ENCODE results near the gene TRPM1.

The TRPM1 gene

GRCh38 chr15:30963681-30964080, 137.8 kb downstream of the TRPM1 start:
- DNase-seq (ENCODE audit: low read depth), result no peak

DNA sequence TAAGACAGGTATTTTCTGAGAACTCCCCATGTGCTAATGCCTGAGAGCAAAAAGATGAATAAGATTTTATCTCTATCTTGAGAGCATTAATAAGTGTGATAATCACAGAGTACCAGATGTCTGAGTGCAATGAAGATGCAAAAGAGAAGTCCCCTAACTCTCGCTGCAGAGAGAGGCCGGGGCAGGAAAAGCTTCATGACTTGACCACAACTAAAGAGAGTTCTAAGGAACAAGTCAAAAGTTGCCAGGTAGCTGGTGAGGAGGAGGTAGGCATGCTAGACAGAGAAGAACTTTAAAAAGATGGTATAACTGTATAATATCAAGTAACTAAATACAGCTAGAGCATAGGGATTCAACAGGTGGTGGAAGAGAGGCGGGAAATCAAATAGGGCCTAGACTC, 138.9 kb downstream of the TRPM1 start:
- no peak for DNase-seq (ENCODE audit: low read depth)

- no peak for DNase-seq (ENCODE audit: low read depth)
These were observed 139.4 kb downstream of the TRPM1 start for GRCh38 chr15:30962079-30962478.

- no peak for DNase-seq (ENCODE audit: low read depth)
These were observed 143.3 kb downstream of the TRPM1 start for GRCh38 chr15:30958219-30958618.

DNA sequence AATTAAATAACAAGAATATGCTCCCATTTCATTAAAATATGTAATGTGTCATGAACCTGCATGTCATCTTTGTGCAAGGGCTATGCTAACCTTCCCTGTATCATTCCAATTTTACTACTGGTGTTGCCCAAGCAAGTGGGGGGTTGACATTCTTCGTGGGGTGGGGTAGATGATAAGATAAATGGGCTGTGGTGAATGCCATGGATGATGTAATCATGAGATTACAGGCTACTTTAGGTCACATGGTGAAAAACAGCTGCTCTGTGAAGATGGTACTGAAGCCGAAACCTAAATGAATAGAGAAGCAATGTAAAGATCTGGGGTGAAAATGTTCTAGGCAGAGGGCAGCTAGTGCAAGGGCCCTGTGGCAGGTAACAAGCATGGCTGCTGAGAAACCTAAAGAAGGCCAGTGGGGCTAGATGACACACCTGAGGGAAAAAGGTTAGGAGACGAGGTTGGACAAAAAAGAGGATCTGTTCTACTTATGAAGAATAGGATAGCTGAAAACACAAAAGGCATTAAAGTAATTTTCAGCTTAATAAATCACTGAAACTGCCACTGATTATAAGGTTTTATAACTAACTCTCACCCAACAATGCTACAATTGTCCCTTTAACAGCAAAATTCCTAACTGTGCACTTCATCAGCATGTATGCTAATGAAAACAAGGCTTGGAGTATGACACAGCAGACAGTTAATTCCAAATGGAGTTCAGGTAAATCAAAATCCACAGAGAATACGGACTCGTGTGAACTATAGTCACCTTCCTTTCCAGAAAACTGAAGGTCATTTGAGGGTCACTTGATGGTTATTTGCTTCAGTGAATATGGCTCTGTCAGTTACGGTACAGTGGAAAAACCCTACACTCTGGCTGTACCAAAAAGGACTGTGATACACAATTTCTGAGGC, 145.1 kb downstream of the TRPM1 start:
- no peak for DNase-seq (ENCODE audit: low read depth)

- no peak for DNase-seq (ENCODE audit: low read depth)
These were observed 146.9 kb downstream of the TRPM1 start for GRCh38 chr15:30954674-30955073.

DNA sequence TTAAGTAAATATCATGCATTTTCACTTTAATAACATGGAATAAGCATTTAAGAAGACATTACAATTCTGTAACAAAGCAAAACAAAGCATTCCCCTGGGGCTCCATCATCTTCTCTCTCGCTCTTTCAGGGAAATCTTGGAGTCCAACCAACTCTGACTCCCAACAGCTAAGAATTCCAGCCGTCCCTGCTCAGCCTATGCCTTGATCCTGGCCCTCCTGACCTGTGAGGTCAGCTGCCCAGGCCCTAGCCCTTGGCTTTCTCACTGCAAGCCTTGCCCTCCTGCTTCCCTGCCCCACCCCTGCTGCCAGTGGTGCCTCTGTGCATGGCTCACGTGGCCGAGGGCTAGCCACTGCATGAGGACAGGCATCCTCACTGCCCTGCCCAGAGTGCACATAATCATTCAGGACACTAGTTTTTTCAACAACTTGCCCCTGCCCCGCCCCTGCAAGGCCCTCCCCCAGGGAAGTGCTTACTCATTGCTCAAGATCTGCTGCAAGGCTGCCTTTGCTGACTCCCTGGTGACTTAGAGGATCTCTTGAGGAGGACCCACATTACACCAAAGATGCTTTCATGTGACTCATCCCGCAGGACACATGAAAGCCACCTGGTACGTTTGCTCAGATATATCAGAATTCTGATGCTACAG, 147.7 kb downstream of the TRPM1 start:
- no peak for DNase-seq (ENCODE audit: low read depth)

DNA sequence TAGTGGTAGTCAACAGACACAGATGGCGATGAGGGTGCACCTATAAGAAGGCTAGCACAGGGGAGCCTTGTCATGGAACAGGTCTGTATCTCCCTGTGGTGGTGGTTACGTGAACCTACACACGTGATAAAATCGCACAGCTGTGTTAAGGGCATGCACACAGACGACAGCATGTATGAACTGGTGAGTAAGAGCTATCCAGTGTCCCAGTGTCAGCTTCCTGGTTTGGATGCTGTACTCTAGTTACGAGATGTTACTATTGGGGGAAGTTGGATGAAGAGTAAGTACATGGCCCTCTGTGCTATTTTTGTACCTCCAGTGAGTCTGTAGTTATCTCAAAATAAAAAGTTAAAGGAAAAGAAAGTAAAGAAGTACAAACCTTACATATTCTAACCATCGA, 148.3 kb downstream of the TRPM1 start:
- no peak for DNase-seq (ENCODE audit: low read depth)

Data from activated T-helper 1 cell treated with Interleukin-2 at 50 U/mL for 16 hours (primary cell).